Calu3 (cell line): ENCODE data around the gene SOX8. TPM values are rescaled to one million over a fixed set of nuclear protein-coding genes. Genes with fewer than 3 reads are reported as not detected.

Experiments
- BruUV-seq: library from RNA; stranded (reverse); fragments of 400-500 nt; replicated peaks from 2 replicates; lab custom pipeline; 2021; lab: Mats Ljungman, UMichigan
- CTCF ChIA-PET: fragments of 300-600 bp; sonication (Branson Sonifier 250); formaldehyde crosslinking; loops from one replicate; lab custom pipeline; 2022; ENCODE audit warnings: antibody characterized with exemption; lab: Charles Lee
- DNase-seq: peaks from one replicate; pipeline ENCODE4 v3.0.0; 2022
- H3K27ac Mint-ChIP-seq: one replicate; pipeline ENCODE4 v1.8.0; 2022; ENCODE audit warnings: mixed read lengths; ENCODE audit not compliant: unreplicated experiment
- H3K27me3 Mint-ChIP-seq: one replicate; pipeline ENCODE4 v1.8.0; 2022; ENCODE audit warnings: mixed read lengths; ENCODE audit not compliant: unreplicated experiment
- H3K36me3 Mint-ChIP-seq: one replicate; pipeline ENCODE4 v1.8.0; 2022; ENCODE audit warnings: mild to moderate bottlenecking, moderate library complexity, mixed read lengths; ENCODE audit not compliant: insufficient read depth, unreplicated experiment
- H3K4me1 Mint-ChIP-seq: one replicate; pipeline ENCODE4 v1.8.0; 2022; ENCODE audit warnings: mild to moderate bottlenecking, low read depth, mixed read lengths; ENCODE audit not compliant: unreplicated experiment
- H3K4me3 Mint-ChIP-seq: one replicate; pipeline ENCODE4 v1.8.0; 2022; ENCODE audit warnings: mild to moderate bottlenecking, low read depth, moderate library complexity, mixed read lengths; ENCODE audit not compliant: unreplicated experiment
- H3K9me3 Mint-ChIP-seq: one replicate; pipeline ENCODE4 v1.8.0; 2022; ENCODE audit warnings: low read depth, mixed read lengths; ENCODE audit not compliant: unreplicated experiment
- CTCF ChIP-seq: fragments of 200-600 bp; IDR thresholded peaks from one replicate; pipeline ENCODE4 v1.8.0; 2022; ENCODE audit warnings: antibody characterized with exemption; ENCODE audit not compliant: unreplicated experiment
- intact Hi-C: fragments of 100-400 bp; cut with micrococcal nuclease; formaldehyde crosslinking; loops from one replicate; pipeline ENCODE4 v1.10.0; 2022; ENCODE audit not compliant: unreplicated experiment
- total RNA-seq: library from RNA; stranded (reverse); gene quantifications from 2 replicates; pipeline ENCODE4 v1.2.3, GENCODE V29; 2022

SOX8 gene
- total RNA-seq, 1 experiment from 2014 or later: 0.92 TPM

DNA sequence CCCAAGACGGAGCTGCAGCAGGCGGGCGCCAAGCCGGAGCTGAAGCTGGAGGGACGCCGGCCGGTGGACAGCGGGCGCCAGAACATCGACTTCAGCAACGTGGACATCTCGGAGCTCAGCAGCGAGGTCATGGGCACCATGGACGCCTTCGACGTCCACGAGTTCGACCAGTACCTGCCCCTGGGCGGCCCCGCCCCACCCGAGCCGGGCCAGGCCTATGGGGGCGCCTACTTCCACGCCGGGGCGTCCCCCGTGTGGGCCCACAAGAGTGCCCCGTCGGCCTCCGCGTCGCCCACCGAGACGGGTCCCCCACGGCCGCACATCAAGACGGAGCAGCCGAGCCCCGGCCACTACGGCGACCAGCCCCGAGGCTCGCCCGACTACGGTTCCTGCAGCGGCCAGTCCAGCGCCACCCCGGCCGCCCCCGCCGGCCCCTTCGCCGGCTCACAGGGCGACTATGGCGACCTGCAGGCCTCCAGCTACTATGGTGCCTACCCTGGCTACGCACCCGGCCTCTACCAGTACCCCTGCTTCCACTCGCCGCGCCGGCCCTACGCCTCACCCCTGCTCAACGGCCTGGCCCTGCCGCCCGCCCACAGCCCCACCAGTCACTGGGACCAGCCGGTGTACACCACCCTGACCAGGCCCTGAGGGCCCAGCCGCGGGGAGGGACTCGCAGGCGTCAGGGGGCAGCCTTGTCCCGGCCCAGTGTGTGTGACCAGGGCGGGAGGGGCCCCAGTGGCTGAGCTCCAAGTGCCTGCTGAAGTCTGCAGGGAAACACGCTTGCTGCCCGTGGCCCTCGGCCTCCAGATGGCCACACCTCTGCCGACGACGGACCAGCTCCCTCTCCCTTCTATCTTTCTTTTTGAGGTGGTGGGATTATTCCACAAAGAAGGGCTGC, 3.4 kb downstream of the SOX8 start:
- CTCF ChIA-PET: no interaction called here
- Mint-ChIP-seq H3K4me3 (no peak overlapping the region), H3K36me3 (peaks cover 10% of the 10 kb centered on the region), H3K4me1 (peaks cover 8% of the 10 kb centered on the region), H3K27me3 (peaks cover 78% of the 10 kb centered on the region), H3K27ac (no peak overlapping the region), H3K9me3 (no peaks in the 10 kb centered on the region)
- BruUV-seq: no TSS peak
- intact Hi-C loops: no loop called here
- DNase-seq: no peak
- no peak for TF ChIP-seq CTCF

DNA sequence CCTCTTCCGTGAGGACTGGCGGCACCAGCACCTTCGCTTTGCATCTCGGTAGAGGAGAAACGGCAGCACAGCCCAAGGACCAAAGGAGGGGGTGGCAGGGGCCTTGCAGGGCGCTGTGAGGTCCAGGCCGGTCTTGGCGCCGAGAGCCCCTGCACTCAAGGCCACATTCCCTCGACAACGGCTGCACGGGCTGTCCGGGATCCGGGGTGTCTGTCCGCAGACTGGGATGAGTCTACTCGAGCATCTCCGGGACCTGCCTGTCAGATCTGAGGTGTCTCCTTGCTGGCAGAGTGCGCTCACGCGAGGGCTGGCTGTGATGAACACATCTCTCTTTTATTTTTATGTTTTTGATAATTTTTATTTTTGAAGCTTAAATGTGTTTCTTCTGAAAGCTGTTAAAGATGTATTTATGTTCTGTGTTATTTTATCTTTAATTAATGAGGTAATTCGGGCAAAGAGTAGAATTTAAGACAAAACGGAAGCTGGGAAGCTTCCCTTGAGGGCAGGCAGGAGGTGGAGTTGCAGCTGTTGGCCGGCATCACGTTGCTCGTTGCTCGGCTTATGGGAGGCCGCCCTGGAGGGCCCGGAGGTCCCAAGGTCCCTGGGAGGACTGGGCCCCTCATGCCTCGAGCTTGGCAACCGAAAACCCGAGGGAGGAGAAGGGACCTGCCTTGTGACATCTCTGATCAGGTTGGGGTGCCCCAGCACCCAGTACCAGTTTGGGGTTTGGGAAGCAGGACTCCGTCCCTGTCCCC, 4.3 kb downstream of the SOX8 start:
- BruUV-seq: no TSS peak
- no peak overlapping the region for H3K27ac Mint-ChIP-seq
- peaks cover 6% of the 10 kb centered on the region for H3K4me1 Mint-ChIP-seq
- intact Hi-C loops: no loop called here
- H3K27me3 Mint-ChIP-seq: peaks cover 83% of the 10 kb centered on the region
- no peaks in the 10 kb centered on the region for H3K9me3 Mint-ChIP-seq
- H3K36me3 Mint-ChIP-seq: peaks cover 9% of the 10 kb centered on the region
- CTCF ChIA-PET: interaction anchor here (1.2 kb wide), 1 partner anchor 12 kb away, joined by 4 read pairs; no protein-coding TSS in a partner anchor
- no peak for DNase-seq
- TF ChIP-seq CTCF: no peak
- no peak overlapping the region for H3K4me3 Mint-ChIP-seq

DNA sequence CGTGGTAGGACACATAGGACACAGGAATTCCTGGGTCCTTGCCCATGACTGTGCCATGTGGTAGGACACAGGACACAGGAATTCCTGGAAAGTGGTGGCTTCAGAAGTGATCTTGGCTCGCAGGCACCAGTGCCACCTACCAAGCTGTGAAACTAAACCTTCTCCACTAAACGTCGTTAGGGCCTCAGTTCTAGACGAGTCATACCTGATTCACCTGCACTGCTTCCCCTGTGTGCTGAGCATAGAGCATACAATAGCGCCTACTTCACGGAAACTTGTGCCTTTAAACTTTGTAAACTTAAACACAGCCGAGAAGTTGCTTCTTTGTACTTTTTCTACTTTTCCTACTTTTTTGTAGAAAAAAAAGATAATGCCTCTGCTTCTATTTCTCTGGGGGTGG, 4.8 kb downstream of the SOX8 start:
- no peak for DNase-seq
- no peak for TF ChIP-seq CTCF
- Mint-ChIP-seq H3K27ac (no peak overlapping the region), H3K9me3 (no peaks in the 10 kb centered on the region), H3K36me3 (peaks cover 3% of the 10 kb centered on the region), H3K4me3 (no peak overlapping the region), H3K27me3 (peaks cover 83% of the 10 kb centered on the region), H3K4me1 (peaks cover under 1% of the 10 kb centered on the region)
- BruUV-seq: no TSS peak
- CTCF ChIA-PET: interaction anchor here (0.6 to 1.2 kb wide), 2 partner anchors 11 to 306 kb away, joined by 3 to 4 read pairs; partner anchors contain the start of gene STUB1
- intact Hi-C loops: no loop called here

GRCh38 chr16:986925-987582, 5.5 kb downstream of the SOX8 start:
- H3K27ac Mint-ChIP-seq: no peak overlapping the region
- no TSS peak for BruUV-seq
- H3K36me3 Mint-ChIP-seq: peaks cover 3% of the 10 kb centered on the region
- no peak overlapping the region for H3K4me3 Mint-ChIP-seq
- H3K9me3 Mint-ChIP-seq: no peaks in the 10 kb centered on the region
- no peaks in the 10 kb centered on the region for H3K4me1 Mint-ChIP-seq
- CTCF ChIA-PET: interaction anchor here (0.6 to 1.2 kb wide), 2 partner anchors 11 to 307 kb away, joined by 3 to 4 read pairs; partner anchors contain the start of gene STUB1
- TF ChIP-seq CTCF: no peak
- peaks cover 87% of the 10 kb centered on the region for H3K27me3 Mint-ChIP-seq
- peak; percentile 52 for DNase-seq
- intact Hi-C loops: no loop called here
